ENCODE results near the gene SLC35D3. TPM values are rescaled to one million over a fixed set of nuclear protein-coding genes. Genes with fewer than 3 reads are reported as not detected.

The SLC35D3 gene
- total RNA-seq, 1 experiment from 2014 or later, result 0.39 TPM

GRCh38 chr6:136961848-136962247, 39.7 kb downstream of the SLC35D3 start:
- ChIA-PET POLR2A (no interaction called here), CTCF (interaction anchor here (1.4 kb wide), 1 partner anchor 52 kb away, joined by 5 read pairs; no protein-coding TSS in a partner anchor)
- no peaks in the 10 kb centered on the region for H3K9me3 Mint-ChIP-seq
- H3K27me3 Mint-ChIP-seq (ENCODE audit: low read depth), result no peaks in the 10 kb centered on the region
- no peak for DNase-seq (ENCODE audit: low spot score)
- peak overlapping the region; percentile 21; the same call in 1 of the 2 replicates for H3K27ac Mint-ChIP-seq
- no peak for ATAC-seq
- peaks cover 67% of the 10 kb centered on the region for H3K4me1 Mint-ChIP-seq
- no peaks in the 10 kb centered on the region for H3K36me3 Mint-ChIP-seq
- TF ChIP-seq HMGXB4 (CRISPR knock-in tag; IDR thresholded peaks at IDR 0.05) (no peak), SMAD4 (CRISPR knock-in tag; IDR thresholded peaks at IDR 0.05) (no peak), SOX15 (CRISPR knock-in tag; IDR thresholded peaks at IDR 0.05) (no peak), EMX1 (CRISPR knock-in tag; IDR thresholded peaks at IDR 0.05) (no peak), JAZF1 (CRISPR knock-in tag; IDR thresholded peaks at IDR 0.05) (no peak), RELA (CRISPR knock-in tag; IDR thresholded peaks at IDR 0.05; ENCODE audit: borderline replicate concordance) (no peak)
- TF ChIP-seq, protein P1, sequence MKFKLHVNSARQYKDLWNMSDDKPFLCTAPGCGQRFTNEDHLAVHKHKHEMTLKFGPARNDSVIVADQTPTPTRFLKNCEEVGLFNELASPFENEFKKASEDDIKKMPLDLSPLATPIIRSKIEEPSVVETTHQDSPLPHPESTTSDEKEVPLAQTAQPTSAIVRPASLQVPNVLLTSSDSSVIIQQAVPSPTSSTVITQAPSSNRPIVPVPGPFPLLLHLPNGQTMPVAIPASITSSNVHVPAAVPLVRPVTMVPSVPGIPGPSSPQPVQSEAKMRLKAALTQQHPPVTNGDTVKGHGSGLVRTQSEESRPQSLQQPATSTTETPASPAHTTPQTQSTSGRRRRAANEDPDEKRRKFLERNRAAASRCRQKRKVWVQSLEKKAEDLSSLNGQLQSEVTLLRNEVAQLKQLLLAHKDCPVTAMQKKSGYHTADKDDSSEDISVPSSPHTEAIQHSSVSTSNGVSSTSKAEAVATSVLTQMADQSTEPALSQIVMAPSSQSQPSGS (CRISPR knock-in tag; IDR thresholded peaks at IDR 0.05; ENCODE audit: borderline replicate concordance, low read depth), result no peak
- TF ChIP-seq, protein P2, sequence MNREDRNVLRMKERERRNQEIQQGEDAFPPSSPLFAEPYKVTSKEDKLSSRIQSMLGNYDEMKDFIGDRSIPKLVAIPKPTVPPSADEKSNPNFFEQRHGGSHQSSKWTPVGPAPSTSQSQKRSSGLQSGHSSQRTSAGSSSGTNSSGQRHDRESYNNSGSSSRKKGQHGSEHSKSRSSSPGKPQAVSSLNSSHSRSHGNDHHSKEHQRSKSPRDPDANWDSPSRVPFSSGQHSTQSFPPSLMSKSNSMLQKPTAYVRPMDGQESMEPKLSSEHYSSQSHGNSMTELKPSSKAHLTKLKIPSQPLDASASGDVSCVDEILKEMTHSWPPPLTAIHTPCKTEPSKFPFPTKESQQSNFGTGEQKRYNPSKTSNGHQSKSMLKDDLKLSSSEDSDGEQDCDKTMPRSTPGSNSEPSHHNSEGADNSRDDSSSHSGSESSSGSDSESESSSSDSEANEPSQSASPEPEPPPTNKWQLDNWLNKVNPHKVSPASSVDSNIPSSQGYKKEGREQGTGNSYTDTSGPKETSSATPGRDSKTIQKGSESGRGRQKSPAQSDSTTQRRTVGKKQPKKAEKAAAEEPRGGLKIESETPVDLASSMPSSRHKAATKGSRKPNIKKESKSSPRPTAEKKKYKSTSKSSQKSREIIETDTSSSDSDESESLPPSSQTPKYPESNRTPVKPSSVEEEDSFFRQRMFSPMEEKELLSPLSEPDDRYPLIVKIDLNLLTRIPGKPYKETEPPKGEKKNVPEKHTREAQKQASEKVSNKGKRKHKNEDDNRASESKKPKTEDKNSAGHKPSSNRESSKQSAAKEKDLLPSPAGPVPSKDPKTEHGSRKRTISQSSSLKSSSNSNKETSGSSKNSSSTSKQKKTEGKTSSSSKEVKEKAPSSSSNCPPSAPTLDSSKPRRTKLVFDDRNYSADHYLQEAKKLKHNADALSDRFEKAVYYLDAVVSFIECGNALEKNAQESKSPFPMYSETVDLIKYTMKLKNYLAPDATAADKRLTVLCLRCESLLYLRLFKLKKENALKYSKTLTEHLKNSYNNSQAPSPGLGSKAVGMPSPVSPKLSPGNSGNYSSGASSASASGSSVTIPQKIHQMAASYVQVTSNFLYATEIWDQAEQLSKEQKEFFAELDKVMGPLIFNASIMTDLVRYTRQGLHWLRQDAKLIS (CRISPR knock-in tag; IDR thresholded peaks at IDR 0.05; ENCODE audit: borderline replicate concordance), result no peak
- H3K4me3 Mint-ChIP-seq, result no peak overlapping the region

DNA sequence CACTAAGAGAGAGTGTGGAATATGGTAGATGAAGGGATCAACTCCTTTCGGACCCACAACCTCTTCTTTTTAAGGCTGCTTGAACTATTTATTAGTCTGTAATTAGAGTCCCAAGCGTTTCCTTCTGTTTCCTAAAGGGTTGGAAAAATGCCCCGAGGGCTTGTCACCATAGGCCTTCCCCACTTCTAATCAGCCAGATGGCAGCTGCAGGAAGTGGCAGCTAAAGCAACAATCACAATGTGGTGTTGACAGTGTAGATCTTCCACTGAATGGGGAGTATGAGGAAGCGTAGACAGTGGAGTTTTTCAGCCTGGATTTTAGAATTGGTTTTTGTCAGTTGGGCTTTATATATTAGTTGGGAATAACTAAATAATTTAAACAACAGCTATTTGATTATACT, 40.6 kb downstream of the SLC35D3 start:
- TF ChIP-seq ZNF263 (CRISPR knock-in tag; IDR thresholded peaks at IDR 0.05; ENCODE audit: low read depth) (no peak), HMGXB4 (CRISPR knock-in tag; IDR thresholded peaks at IDR 0.05) (no peak), ATF1 (CRISPR knock-in tag; IDR thresholded peaks at IDR 0.05) (no peak), NR1H2 (CRISPR knock-in tag; IDR thresholded peaks at IDR 0.05) (no peak), CREM (CRISPR knock-in tag; IDR thresholded peaks at IDR 0.05) (no peak), SMAD3 (CRISPR knock-in tag; IDR thresholded peaks at IDR 0.05; ENCODE audit: borderline replicate concordance) (no peak), ZNF416 (CRISPR knock-in tag; IDR thresholded peaks at IDR 0.05) (no peak), AR (CRISPR knock-in tag; IDR thresholded peaks at IDR 0.05) (no peak), SP1 (CRISPR knock-in tag; conservative IDR thresholded peaks at IDR 0.05) (no peak), ESRRA (CRISPR knock-in tag; IDR thresholded peaks at IDR 0.05; ENCODE audit: borderline replicate concordance) (no peak), MXD4 (CRISPR knock-in tag; IDR thresholded peaks at IDR 0.05; ENCODE audit: borderline replicate concordance) (no peak)
- TF ChIP-seq, protein P3, sequence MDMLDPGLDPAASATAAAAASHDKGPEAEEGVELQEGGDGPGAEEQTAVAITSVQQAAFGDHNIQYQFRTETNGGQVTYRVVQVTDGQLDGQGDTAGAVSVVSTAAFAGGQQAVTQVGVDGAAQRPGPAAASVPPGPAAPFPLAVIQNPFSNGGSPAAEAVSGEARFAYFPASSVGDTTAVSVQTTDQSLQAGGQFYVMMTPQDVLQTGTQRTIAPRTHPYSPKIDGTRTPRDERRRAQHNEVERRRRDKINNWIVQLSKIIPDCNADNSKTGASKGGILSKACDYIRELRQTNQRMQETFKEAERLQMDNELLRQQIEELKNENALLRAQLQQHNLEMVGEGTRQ (CRISPR knock-in tag; IDR thresholded peaks at IDR 0.05), result no peak
- Mint-ChIP-seq H3K27ac (no peak overlapping the region), H3K4me1 (peaks cover 62% of the 10 kb centered on the region), H3K36me3 (no peaks in the 10 kb centered on the region), H3K9me3 (no peaks in the 10 kb centered on the region), H3K27me3 (ENCODE audit: low read depth) (no peaks in the 10 kb centered on the region), H3K4me3 (no peak overlapping the region)
- DNase-seq (ENCODE audit: low spot score) (no peak), ATAC-seq (peak; percentile 25)
- CTCF ChIA-PET, result interaction anchor here (0.6 to 1.4 kb wide), 2 partner anchors 24 to 51 kb away, joined by 3 to 5 read pairs; no protein-coding TSS in a partner anchor
- POLR2A ChIA-PET, result no interaction called here
